ENCODE results near the gene PDS5B.
A peak's percentile ranks its signal among the peaks of the same experiment; 100 is the strongest.

The PDS5B gene

DNA sequence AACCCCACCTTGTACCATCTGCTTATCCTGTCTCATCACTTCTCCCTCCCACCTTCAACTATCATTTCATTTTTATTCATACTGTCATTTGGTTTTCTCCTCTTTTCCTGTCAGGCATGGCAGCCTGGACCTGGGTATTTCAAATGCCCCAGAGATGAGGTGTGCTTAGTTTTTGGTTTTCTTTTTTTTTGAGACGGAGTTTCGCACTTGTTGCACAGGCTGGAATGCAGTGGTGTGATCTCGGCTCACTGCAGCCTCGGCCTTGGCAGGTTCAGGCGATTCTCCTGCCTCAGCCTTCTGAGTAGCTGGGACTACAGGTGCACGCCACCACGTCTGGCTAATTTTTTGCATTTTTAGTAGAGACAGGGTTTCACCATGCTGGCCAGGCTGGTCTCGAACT lies 5.8 kb downstream of the PDS5B start:
- DNase-seq, result no peak

DNA sequence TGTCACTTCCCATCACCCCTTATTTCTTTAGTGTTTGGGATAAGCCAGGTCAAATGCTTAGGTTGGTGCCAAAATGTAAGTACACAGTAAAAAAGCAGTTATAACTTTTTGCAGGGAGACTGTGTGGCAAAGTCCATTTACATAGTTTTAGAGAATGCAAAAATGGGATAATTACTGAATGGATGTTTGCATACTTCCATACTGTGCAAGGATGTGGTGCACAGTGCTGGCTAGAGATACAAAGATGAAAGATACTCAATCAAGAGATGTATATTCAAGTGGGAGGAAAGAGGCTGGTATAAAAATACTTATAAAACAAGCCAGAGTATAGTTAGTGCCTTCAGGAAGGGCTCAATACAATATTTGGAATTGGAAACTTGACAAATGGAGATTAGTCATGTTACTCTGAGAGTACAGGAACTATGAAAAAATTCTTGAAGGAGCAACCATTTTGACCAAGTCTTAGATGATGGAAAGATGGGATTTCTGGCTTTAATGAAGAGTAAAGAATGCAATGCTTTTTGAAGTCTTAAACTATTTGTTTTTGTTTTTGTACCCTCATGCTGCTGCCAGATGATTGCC lies 8.0 kb downstream of the PDS5B start:
- DNase-seq, result no peak

DNA sequence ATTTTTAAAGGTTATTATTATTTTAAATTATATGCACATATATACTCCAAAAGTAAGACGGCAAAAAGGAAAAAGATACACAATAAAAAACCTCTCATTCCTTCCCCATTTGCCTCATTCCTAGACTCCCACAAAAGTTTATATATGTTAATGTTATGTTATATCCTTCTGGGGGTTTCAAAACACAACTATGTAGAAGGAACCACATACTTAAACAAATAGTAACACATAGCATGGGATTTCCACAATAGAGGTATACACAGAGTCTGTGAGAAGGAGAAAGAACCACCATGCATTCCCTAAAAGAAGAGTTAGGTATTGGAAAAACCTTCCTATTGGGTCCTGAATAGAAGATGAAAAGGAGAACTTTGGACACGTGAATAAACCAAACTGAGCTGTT lies 9.1 kb downstream of the PDS5B start:
- DNase-seq, result no peak

DNA sequence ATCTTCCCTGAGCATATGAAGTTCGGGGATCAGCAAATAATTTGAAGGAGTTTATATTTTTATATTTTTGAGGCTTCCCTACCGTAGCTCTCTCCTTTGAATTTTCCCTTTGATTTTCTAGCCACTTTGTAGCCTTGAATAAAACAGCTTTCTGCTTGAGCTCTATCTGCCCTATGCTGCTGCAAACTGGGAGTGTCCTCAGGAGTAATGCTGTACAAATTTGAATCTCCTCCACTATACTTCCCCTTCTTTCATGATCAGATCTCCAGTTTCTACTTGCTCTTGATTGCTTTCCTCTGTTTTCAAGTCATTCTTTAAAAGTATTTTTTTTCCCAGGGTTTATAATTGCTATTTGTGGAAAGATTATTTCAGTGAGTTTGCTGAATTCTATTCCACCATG lies 14.6 kb downstream of the PDS5B start:
- DNase-seq, result peak; percentile 27 to 36

DNA sequence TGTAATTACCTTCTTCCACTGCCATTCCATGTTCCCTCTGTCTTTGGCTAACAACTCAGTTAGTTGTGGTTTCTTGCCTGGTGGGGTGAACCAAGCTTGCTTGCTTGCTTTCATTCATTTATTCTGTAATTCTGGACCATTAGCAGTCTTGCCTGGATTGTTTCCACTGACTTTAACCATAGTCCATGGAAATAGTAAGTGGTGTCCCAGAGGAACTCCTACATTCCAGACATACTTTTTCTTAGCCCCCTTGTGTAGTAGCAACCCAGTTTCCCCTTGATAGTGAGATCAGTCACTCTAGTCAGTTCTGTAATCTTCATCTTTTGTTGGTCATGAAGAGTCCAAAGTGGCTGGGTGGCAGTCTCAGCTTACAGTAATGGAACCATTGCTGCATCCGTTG lies 23.2 kb downstream of the PDS5B start:
- no peak for DNase-seq

DNA sequence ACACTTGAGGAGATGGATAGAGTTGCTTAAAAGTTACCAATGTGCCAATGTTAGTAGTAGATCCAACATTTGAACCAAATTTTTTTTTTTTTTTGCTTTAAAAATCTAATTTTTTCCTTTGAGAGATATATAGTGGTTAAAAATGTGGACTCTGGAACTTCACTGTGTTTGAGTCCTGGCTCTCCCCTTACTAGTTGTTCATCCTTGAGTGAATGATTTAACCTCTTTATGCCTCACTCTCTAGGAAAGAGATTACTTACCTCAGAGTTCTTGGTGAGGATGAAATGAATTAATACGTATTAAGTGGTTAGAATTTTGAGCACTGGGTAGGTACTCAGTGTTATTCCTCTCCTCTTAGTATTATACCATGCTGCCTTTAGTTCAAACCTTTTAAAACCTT lies 24.3 kb downstream of the PDS5B start:
- DNase-seq, result no peak

DNA sequence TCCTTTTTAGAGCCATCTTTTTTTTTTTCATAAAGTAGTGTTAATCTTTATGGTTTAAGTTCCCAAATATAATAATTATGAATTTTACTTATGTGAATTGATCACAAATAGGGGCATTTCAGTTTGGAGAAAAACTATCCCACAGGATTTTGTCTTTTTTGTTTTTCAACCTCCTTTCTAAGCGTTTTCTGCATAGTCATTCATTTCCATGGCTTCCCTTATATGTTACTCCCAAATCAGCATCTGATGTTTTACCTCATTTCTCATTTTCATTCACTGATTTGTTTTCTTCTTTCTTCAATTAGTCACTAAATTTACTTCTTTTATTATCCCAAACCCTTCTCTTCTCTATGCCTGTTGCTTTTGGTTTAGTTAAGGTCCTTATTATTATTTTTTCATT lies 24.7 kb downstream of the PDS5B start:
- DNase-seq, result no peak

DNA sequence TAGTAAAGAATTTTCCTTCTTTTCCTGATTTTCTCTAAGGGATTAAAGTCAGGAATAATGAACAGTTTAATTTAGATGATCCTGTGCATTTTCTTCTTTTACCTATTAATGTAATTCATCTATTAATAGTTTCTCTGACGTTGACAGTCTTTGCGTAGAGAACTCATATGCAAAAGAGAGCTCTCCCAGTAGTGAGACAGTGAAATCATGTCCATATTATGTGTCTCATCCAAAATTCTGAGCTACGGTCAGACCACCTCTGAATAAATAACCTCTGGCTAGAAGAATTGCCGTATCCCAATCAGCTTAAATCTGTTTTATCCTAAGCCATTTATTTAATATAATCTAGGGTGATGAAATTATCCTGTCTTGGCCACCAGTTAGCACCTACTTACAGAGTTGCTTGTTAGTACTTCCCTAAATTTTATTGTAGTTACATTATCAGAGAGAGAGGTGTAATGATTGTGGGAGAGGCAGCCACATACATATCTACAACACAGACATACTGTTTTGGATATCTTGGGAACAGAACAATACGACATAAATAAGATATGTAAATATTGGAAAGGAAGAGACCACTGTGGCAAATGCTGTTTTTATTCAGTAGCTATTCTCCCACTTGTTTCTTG lies 30.7 kb downstream of the PDS5B start:
- DNase-seq, result peak in 1 of 2 experiments; percentile 9

DNA sequence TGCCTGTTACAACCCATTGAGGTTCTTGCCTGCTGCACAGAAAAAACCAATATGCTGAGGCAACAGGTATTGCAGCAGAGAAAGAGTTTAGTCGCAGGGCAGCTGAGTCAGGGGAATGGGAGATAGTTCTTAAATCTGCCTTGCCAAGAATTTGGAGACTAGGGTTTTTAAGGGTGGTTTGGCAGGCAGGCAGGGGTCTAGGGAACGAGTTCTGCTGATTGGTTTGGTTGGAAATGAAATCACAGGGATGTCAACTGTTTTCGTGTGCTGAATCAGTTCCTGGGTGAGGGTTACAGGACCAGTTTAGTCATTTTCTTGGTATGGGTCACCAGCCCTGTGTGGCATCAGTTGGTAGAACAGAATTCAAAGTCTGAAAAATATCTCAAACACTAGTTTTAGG lies 36.6 kb downstream of the PDS5B start:
- no peak for DNase-seq

DNA sequence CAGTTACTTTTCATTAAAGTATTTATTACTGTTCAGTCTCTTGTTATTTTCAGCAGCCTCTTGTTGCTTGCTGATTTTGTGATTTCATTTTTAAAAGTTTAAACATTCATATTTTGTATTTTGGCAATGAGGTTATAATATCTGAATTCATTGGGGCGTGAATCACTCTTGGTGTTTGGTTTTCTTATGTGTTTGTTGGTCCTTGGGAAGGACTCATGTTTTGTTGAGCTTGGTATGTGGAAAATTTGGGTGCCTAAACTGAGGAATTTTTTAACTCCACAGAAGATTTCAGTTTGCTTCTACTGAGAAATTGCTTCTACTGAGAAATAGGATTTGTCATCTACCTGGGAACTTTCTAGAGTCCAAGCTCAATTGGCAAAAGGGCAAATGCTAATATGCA lies 38.2 kb downstream of the PDS5B start:
- no peak for DNase-seq

DNA sequence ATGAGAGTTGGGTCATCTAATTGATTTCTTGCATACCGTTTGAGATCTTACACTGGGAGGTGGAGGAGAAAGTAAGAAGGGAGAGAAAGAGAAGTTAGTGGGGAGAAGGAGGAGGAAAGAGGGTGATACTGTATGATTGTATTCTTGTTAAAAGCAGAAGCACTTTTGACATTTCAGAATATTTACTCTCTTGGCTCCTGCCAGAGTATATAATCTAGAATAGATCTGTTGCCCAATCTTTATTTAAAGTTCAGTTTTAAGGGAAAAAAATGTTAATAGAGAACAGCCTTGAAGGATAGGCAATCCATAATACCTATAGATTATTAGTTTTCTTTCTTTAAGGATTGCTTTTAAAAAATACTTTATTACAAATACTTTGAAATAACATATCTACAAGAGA lies 41.5 kb downstream of the PDS5B start:
- no peak for DNase-seq

DNA sequence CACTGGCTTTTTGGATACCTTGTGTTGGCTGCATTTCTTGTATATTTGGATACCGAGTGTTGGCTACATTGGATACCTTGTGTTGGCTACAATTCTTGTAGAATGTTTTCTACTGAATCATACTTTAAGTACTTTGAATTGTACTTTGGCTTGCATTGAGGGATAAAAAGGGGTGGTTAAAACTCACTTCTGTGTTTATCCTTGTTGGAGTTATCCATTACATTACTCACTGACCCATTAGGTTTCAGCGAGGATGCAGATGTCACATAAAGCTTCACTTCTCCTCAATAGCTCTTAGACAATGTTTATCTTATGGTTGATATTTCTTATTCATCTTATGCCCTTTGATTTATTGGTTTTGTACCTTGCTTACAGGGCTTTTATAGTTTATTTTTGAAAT lies 43.1 kb downstream of the PDS5B start:
- no peak for DNase-seq

DNA sequence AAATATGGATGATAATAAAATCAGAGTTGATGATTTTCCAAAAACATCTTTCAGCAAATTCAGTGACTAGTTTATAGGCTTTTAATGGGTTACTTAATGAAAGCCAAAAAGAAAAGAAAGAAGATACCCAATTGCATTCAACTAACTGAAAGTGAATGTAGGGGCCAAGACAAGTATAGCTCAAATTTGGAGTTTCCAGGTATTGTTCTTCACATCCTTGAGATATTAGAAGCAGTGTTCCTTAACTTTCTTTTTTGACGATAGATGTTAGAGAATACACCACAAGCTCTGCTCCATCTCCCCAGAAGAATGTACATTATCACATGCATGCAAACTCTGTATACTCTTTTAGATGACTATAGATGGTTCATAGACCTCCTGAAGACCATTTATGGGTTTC lies 43.6 kb downstream of the PDS5B start:
- DNase-seq, result no peak

DNA sequence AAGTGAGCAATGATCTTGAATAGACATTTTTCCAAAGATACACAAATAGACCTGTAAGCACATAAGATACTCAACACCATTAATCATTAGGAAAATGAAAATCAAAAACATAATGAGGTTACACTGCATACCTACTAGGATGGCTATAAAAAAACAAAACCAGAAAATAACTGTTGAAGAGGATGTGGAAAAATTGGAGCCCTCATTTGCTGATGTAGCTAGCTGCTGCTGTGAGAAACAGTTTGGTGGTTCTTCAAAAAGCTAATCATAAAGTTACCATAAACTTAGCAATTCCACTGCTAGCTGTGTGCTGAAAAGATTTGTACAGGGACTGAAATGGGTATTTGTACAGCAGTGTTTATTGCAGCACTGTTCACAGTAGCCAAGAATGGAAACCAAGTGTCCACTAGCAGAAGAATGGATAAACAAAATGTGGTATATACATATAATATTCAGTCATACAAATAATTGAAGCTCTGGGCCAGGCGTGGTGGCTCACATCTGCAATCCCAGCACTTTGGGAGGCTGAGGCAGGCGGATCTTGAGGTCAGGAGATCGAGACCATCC lies 46.2 kb downstream of the PDS5B start:
- DNase-seq, result no peak

DNA sequence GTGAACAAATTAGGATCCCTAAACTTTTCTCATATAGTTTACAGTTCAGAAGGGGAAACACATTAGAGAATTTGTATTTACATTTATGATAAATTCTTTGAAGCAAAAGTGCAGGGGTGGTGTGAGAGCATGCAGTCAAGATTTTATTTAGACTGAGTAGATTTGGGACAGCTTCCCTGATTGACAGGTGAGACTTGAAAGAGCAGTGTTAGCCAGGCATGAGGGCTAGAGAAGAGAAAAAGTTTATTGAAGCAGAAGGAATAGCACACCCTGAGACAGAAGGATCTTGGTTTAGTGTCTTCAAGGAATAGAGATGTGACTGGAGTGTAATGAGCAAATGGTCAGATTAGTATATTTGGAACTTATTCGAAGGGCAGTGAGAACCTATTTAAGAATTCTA lies 50.5 kb downstream of the PDS5B start:
- DNase-seq, result no peak

DNA sequence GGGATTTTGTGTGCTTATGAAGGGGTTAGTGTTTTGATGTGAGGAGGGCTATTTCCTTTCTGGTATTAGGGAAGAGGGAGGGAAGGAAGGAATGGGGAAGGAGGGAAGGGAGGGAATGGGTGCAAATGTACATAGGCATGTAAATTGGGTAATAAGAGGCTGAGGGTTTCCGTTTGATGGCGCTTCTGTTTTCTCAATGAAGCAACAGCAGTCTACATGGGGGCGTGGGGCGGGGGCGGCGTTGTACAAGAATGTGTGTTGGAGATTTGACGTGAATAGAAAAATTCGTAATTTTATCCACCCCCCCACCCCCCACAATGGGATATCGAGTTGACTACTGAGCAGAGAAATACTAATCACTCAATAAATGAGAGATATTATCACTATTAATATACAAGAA lies 52.5 kb downstream of the PDS5B start:
- no peak for DNase-seq

DNA sequence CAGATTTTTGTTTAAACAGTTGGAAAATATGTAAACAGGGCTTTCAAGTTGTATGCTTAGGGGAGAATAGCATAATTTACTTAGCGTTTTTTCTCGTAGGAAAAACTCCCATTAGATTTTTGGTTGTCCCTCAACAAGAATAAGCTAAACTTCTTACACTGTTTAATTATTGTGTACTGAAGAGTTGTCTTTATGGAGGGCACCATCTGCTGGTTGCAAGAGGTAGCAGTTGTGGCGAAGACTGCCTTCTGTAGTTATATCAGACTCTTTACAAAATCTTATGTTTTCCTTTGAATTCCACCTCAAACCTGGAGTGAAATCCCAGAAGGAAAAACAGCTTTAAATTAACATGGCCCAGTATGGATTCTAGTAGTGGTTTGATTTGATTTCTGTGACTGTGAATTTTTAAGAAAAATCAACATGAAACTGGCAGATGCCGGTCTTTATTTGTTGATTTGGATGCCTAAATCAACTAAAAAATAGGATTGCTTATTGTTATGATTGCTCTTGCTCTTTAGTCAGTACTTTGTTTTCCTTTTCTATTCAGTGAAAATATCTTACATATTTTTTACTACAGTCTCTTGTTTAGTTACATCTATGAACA lies 53.4 kb downstream of the PDS5B start:
- peak; percentile 48 to 54 for DNase-seq

DNA sequence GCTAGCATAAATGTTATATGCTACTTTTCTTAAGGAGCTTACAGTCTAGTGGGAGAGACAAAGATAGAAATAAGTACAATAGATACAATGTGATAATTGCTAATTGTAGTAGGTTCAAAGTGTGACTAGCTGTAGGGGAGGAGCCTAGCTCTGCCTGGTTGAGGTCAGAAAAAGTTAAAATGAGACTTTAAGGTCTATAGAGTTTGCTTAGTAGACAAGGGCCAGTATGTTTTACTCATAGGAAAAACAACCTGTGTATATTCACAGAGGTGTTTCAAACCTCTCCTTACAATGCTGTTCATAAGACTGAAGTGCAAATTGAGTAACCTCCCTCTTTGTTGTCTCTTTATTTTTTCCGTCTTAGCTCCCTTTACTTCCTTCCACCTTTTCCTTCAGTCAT lies 56.1 kb downstream of the PDS5B start:
- no peak for DNase-seq

DNA sequence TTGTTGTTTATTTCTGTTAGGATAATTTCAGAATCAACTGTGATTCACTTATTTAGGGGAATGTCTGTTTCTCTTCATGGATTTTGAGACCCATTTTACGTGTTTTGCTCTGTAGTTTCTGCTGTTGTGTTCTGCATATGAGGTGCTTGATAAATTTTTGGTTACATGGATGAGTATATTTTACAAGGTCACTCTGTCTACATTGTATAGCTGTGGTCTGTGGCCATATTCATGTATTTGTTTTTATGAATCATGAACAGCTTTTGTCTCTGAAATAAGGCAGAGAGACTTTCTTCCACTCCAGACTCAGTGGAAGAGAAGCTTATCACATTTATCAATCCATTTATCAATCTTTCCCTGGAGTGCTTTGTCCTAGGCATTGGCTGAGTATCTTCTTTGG lies 56.6 kb downstream of the PDS5B start:
- DNase-seq, result no peak

DNA sequence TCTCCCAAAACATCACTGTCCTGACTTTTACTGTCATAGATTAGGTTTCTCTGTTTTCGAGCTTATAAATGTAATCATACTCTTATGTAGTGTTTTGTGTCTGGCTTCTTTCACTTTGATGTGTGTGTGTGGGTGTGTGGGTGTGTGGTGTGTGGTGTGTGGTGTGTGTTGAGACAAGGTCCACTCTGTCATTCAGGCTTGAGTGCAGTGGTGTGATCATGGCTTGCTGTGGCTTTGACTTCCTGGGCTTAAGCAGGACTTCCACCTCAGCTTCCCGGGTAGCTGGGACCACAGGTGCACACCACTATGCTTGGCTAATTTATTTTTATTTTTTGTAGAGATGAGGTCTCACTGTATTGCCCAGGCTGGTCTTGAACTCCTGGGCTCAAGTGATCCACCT lies 59.6 kb downstream of the PDS5B start:
- no peak for DNase-seq

DNA sequence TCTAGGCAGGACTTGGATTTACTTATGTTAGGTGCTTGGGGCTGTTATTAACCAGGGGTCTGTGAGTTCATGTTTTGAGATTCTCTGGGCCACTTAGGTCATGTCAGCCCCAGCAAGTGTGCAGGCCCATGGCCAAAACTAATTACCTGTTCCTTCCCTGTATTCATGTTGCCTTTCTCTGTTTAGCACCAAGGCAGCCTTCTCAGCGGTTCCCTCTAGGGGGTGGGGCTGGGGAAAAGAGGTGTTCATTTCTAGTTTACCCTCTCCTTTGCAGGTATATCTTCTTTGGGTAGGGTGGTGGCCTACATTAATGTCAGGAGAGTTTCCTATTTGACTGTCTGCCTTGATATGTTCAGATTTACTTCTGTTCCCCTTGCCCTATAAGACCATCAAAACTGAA lies 61.7 kb downstream of the PDS5B start:
- DNase-seq, result no peak

DNA sequence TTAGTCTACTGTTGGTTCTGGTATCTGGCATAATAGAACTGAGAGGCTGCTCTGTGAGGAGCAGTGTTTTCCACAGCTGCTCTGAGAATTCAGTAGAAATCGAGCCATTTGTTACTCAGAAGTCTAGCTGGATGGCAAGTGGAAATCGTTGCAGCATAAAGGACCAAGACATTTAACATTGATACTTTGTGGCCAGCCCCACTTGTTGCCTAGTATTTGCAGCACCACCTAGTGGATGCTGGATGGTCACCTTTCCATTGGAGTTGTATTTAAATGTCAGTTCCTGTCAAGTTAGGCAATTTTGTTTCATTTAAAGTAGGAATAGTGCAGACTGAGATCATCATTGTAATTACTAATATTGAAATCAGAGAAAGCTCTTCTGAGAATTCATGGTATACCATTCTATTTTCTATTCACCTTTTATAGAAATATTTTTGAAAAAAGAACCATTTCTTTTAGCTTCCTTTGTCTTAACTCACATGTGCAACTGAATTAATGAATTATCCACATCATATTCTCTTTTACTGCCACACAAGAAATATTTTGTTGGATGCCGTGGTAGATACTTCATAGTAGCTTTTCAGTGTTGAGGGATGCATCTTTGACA lies 64.6 kb downstream of the PDS5B start:
- peak; percentile 38 to 54 for DNase-seq

DNA sequence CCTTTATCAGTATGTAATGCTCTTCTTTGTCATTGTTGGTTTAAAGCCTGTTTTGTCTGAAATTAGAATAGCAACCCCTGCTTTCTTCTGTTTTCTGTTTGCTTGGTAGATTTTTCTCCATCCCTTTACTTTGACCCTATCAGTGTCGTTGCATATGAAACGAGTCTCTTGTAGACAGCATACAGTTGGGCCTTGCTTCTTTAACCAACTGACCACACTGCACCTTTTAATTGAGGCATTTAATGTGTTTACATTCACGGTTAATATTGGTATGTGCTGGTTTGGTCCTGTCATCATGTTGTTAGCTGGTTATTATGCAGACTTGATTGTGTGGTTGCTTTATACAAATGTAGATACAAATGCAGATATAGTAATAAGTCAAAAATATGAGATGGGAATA lies 71.1 kb downstream of the PDS5B start:
- DNase-seq, result no peak

DNA sequence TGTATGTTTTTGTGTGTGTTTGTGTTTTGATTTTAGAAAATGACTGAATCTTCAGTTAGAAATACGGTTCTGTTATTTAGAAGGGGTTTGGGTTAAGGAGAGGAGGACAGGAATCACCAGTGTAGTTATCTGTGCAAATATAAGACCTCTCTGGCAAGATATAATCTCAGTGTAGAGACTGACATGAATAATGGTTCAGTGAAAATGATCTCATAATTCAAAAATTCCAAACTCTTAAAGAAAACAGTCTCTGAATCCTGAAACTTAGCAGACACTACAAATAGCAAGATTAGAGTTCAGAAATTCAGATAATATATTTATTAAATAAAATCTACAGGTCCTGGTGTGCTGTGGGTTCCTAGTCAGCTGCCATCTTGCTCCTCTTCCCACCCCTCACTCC lies 73.5 kb downstream of the PDS5B start:
- no peak for DNase-seq

Data from Kasumi-1 (cell line).